ENCODE data around the gene PRDM16. TPM values are rescaled to one million over a fixed set of nuclear protein-coding genes. Genes with fewer than 3 reads are reported as not detected.
A peak's percentile ranks its signal among the peaks of the same experiment; 100 is the strongest.

Gene PRDM16
- total and polyA plus RNA-seq, 2 of the 13 experiments (the other 11 are each of a cell fraction or from before 2014, with no cell fraction given): 0.15 to 0.81 TPM

DNA sequence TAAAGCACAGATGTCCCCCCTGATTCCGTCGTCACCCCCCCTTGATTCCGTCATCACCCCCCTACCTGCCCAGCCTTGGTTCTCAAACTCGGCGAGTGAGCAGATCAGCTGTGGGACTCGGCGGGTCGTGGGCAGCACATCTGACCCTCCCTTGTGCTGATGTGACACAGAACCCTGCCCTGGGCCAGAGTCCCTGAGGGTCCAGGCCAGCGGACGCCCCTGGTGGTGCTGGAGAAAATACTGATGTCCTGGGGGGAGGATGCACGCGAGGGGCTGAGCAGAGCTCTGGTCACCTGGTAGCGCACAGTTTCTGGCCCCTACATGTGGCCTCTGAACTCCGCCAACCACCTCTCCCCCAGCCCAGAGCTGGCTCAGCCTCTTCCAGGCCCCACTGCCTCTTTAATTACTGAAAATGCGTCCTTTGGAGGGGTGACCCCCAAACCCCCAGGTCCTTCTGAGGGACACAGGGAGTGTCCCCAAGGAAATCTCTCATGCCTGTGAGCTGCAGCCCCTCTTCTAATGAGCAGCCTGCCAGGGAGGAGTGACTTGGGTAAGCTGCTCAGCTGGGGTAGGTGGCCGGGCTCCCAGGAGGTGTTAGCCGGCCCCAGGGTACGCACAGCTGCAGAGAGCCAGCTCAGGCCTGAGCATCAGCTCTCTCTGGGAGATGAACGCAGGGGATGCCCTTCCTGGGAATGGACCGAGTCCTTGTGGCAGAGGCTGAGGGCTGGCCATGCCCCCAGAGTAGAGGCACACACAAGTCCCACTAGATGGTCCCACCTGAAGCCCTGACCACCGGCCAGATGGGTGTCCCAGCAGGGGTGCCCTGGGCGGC, 255.9 kb downstream of the PRDM16 start:
- Histone ChIP-seq H3K4me1 (ENCODE audit: insufficient read depth, low read length) (peaks cover 98% of the 10 kb centered on the region), H3K36me3 (replicated peaks in 1 of 2; ENCODE audit: control insufficient read depth in 1 of 2, insufficient read depth in 2 of 2, low read length in 2 of 2) (no peaks in the 10 kb centered on the region; a peak in 1 of 5 replicates), H3K79me2 (ENCODE audit: insufficient read depth, low read length) (peaks cover 15% of the 10 kb centered on the region), H3K4me3 (replicated peaks in 1 of 3; ENCODE audit: insufficient read depth in 1 of 3, low read depth in 2 of 3, low read length in 3 of 3) (no peak overlapping the region), H2AFZ (ENCODE audit: low read length) (no peak overlapping the region), H3K27ac (ENCODE audit: extremely low read length, insufficient read depth, low read length) (peak overlapping the region; percentile 3), H3K27me3 (ENCODE audit: control insufficient read depth in 1 of 2, insufficient read depth in 2 of 2, low read length in 2 of 2) (no peaks in the 10 kb centered on the region; a peak in 2 of 5 replicates), H4K20me1 (ENCODE audit: insufficient read depth, low read length) (no peaks in the 10 kb centered on the region), H3K9ac (ENCODE audit: insufficient read depth, low read depth, low read length) (no peak overlapping the region), H3K9me3 (ENCODE audit: low read length) (no peaks in the 10 kb centered on the region), H3K4me2 (ENCODE audit: low read depth, low read length) (no peak overlapping the region)
- ChIA-PET POLR2A (interaction anchor here (1.1 to 5.8 kb wide), 4 partner anchors 10 to 32 kb away, joined by 3 to 54 read pairs (median 8); no protein-coding TSS in a partner anchor), CTCF (ENCODE audit: low intra/inter-chr PET ratio, low total read pairs) (no interaction called here)
- ATAC-seq (no peak), FAIRE-seq (no peak), DNase-seq (ENCODE audit: low spot score) (no peak)
- intact Hi-C loops (cut with micrococcal nuclease; ENCODE audit: unreplicated experiment) (no loop called here), in situ Hi-C loops (cut with HindIII; ENCODE audit: extremely low pct_ligation_motif_present, low pct_unique_long_range_greater_than_20kb) (no loop called here)
- 94% methylated on average over 7 of the region's 22 CpGs for WGBS (ENCODE audit: low lambda C conversion rate)
- no TSS peak for BruUV-seq (replicated peaks)
- 0 out of 2 replicates have a peak, but pooled peaks have one; percentile 38 for TF ChIP-seq ZNF710 (CRISPR knock-in tag; IDR thresholded peaks at IDR 0.05; ENCODE audit: borderline replicate concordance)
- peak; percentile 7 for TF ChIP-seq AGO1 (IDR thresholded peaks at IDR 0.05; ENCODE audit: low read depth, low read length, poor library complexity, severe bottlenecking)
- TF ChIP-seq, protein P1, sequence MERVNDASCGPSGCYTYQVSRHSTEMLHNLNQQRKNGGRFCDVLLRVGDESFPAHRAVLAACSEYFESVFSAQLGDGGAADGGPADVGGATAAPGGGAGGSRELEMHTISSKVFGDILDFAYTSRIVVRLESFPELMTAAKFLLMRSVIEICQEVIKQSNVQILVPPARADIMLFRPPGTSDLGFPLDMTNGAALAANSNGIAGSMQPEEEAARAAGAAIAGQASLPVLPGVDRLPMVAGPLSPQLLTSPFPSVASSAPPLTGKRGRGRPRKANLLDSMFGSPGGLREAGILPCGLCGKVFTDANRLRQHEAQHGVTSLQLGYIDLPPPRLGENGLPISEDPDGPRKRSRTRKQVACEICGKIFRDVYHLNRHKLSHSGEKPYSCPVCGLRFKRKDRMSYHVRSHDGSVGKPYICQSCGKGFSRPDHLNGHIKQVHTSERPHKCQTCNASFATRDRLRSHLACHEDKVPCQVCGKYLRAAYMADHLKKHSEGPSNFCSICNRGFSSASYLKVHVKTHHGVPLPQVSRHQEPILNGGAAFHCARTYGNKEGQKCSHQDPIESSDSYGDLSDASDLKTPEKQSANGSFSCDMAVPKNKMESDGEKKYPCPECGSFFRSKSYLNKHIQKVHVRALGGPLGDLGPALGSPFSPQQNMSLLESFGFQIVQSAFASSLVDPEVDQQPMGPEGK (CRISPR knock-in tag; IDR thresholded peaks at IDR 0.05): peak; percentile 18; the same call in 1 of the 2 replicates
- TF ChIP-seq, protein P2, sequence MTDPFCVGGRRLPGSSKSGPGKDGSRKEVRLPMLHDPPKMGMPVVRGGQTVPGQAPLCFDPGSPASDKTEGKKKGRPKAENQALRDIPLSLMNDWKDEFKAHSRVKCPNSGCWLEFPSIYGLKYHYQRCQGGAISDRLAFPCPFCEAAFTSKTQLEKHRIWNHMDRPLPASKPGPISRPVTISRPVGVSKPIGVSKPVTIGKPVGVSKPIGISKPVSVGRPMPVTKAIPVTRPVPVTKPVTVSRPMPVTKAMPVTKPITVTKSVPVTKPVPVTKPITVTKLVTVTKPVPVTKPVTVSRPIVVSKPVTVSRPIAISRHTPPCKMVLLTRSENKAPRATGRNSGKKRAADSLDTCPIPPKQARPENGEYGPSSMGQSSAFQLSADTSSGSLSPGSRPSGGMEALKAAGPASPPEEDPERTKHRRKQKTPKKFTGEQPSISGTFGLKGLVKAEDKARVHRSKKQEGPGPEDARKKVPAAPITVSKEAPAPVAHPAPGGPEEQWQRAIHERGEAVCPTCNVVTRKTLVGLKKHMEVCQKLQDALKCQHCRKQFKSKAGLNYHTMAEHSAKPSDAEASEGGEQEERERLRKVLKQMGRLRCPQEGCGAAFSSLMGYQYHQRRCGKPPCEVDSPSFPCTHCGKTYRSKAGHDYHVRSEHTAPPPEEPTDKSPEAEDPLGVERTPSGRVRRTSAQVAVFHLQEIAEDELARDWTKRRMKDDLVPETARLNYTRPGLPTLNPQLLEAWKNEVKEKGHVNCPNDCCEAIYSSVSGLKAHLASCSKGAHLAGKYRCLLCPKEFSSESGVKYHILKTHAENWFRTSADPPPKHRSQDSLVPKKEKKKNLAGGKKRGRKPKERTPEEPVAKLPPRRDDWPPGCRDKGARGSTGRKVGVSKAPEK (CRISPR knock-in tag; IDR thresholded peaks at IDR 0.05; ENCODE audit: borderline replicate concordance): no peak
- TF ChIP-seq DNMT3B (CRISPR knock-in tag; conservative IDR thresholded peaks at IDR 0.05): no peak
- 0 out of 2 replicates have a peak, but pooled peaks have one; percentile 47 for TF ChIP-seq BCL3 (CRISPR knock-in tag; IDR thresholded peaks at IDR 0.05)
- no peak for TF ChIP-seq TERF1 (CRISPR knock-in tag; IDR thresholded peaks at IDR 0.05)
- TF ChIP-seq NRL (CRISPR knock-in tag; IDR thresholded peaks at IDR 0.05; ENCODE audit: borderline replicate concordance): 0 out of 2 replicates have a peak, but pooled peaks have one; percentile 24
